NOMO-1 treated with dmso at 0.1 percent for 144 hours (cell line): Measurements from ENCODE around the gene RBMS3.

Experiments
- DNase-seq: peaks from one replicate; lab custom pipeline; 2025; ENCODE audit not compliant: unreplicated experiment; lab: John Stamatoyannopoulos, UW

RBMS3 gene

DNA sequence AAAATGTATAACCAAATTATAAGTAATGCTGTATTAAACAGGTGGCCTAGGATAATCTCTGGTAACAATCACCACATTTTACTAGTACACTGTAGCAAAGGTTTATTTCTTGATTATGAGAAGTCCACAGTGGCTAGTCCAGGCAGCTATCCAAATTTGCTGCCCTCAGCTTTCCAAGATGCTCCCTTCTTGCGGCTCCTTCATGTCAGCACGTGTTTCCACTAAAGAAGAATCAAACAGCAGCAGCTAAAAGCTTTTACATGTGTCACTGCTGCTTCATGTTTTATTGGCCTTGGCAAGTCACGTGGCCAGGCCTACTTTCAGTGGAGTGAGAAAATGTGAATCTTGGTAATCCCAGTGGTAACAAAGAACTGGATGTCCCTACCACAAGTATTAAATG lies 5.6 kb upstream of the RBMS3 start:
- DNase-seq = no peak

DNA sequence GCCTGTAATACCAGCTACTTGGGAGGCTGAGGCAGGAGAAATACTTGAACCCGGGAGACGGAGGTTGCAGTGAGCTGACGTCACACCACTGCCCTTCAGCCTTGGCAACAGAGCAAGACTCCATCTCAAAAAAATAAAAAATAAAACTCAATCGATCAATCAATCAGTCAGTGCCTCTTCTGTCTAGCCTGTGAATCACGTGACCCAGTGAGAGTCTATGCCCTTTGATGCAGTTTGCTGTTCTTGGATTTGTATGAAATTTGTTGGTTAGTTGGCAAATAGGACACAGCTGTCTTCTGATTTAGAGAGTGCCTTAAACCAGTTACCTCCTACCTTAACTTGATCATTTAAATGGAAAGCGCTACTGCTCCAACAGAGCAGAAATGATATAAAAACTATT lies 3.6 kb upstream of the RBMS3 start:
- DNase-seq = no peak

DNA sequence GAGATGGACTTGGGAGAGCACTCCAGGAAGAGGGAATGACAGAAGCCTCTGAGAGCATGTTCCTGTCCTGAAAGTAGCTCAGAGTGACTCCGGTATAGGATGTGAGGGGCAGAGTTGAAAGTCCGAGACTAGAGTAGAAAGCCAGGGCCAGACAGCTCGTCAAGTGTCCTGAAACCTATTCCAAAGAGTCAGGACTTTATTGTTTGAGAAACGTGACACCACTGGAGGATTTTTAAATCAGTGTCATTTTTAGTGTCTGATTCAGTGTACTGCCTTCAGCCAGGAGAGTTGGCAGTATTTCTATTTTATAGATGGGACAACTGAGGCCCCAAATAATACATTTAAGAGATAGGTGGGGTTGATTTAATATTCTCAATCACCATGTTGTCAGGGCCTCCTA lies 1.6 kb upstream of the RBMS3 start:
- DNase-seq = no peak

DNA sequence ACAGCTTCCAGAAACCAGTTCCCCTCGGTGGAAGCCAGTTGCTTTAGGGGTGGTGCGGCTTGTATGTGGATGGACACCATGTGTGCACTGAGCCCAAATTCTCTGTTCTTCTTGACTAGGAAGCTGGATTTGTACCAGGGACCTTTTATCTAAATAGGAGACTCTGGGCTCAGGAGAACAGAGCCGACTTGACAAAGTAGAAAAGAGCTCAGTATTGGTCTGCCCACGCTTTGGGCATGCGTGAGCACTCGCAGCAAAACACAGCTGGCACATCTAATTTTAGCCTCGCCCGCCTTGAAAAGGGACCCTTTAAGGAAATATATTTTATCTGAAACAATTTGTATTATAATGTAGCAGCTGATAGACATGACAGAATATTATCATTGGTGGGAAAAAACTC lies 1.1 kb upstream of the RBMS3 start:
- no peak for DNase-seq

DNA sequence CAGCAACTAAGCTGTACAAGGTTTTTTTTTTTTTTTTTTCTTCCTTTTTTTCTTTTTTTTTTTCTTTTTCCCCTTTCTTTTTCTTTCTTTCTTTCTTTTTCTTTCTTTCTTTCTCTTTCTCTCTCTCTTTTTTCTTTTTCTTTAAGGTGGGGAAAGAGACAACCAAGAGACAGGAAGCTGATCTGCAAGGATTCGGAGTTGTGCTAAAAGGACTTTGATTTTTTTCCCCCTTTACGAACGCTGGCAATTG lies 148 bp downstream of the RBMS3 start:
- no peak for DNase-seq

DNA sequence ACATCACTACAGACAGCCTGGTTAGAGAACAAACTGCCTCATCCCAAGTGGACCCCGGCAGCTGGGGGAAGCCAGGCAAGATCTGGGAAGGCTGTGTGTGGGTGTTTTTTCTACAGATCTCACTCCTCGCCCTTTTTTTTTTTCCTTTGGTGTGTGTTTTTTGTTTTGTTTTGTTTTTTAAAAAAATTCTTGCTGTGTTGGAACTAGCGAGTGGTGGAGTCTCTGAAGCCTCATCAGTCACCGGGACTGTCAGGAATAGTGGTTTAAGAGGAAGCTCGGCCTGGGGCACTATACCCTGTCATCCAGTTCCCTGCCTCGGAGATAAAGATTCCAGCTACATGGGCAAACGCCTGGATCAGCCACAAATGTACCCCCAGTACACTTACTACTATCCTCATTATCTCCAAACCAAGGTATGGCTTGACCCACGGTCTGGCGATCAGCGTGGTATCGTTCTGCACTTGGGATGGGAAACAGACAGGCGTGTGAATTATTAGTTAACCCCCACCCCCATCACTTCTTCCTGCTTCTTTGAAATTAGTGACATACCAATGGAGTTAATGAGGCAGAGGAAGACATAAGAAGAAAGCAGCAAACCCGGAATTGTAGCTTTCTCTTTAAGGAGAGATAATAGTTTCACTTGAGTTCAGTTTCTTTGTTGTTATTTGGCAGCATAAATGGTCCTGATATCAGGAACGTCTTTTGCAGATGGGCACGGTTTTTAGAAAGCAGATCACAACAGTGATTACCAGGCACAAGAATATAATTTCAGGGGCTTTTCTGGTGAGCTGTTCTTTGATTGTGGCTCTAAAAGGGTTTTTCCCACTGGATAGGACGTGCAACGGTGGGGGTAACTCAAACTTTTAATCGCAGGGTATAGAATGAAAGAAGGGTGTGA lies 722 bp downstream of the RBMS3 start:
- no peak for DNase-seq

DNA sequence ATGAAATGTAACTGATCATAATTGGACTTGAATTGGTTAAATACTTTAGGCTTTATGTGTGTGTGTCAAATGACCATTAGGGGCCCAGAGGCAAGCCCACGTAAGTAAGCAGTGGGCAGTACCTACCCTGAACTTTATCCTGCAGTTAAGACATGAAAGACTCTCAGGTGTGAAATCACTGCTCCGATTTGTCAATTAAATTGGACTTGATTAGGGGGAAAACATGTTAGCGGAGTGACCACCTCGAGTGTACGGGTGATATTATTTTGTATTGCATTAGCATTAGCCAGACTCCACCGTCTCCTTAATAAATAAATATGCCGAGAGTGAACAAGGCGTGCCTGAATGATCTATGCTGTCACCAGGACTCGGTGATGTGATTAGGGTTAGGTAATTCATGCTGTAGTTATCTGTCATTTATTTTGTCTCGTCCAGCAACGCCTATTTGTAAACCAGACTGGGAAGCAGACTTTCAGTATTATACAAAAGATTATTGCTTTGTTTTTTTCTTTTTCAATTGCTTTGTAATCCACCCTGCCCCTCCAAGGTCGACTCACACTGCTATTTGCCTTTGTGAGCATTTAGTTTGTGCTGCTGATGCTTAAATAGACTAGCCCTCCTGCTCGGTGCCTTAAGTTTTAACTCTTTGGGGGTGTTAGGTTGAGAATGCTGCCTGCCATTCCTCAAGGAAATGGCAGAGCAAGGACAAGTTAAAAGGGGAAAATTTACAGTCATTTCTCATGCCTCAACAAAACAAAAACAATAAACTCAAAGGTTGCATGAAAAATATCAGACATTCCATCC lies 1.8 kb downstream of the RBMS3 start:
- DNase-seq = no peak

DNA sequence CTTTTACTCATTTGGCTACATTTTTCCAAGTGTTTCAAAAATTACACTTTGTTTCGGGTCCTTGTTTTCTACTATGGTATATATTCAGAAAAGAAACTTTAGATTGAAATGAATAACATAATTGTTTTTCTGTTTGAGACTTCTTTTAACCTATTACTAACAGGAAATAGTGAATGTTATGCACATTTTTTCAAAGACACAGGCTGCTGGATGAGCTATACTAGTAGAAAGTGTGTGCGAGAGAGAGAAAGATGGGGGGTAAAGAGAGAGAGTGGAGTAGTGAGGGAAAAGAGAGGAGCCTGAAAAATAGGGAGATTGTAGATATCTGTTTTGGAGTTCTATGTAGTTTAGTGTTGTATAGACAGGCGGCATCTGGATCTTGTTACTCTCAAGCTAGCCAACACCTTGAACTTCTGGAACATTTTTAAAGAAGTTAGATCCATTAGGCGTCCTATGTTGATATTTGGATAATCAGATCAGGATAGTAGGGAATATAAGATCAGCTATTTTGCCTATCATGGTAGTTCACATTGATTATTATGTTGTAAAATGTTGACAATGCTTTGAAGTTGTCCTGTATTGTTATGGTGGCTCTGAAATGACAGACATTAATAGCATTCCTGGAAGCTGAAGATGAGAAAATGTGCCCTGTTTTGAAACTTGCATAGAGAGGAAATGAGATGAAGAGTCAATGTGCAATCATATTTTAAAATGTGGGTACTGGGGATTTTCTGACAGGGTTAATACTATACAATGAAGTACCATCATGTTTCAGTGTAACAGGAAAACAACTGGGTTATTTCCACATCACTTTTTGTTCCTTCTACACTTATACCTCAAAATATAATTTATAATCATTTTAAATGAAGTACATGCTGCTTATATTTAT lies 2.6 kb downstream of the RBMS3 start:
- no peak for DNase-seq

DNA sequence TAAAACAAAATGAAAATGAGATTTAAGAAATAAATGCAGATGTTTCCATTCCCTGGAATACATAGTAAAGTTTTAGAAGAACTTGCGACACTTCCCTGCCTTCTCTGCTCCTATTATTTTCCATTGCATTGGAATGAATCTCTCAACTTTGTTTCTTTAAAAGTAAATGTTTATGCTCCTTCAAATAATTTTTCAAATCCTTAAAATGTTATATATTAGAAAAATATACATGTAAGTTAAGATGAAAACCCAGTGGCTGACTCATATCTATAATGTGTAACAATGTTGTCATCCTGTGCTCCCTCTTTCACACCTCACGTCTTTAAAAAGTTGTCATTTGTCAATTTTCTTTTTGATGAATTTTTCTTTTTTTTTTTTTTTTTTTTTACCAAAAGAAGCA lies 3.6 kb downstream of the RBMS3 start:
- DNase-seq = no peak

DNA sequence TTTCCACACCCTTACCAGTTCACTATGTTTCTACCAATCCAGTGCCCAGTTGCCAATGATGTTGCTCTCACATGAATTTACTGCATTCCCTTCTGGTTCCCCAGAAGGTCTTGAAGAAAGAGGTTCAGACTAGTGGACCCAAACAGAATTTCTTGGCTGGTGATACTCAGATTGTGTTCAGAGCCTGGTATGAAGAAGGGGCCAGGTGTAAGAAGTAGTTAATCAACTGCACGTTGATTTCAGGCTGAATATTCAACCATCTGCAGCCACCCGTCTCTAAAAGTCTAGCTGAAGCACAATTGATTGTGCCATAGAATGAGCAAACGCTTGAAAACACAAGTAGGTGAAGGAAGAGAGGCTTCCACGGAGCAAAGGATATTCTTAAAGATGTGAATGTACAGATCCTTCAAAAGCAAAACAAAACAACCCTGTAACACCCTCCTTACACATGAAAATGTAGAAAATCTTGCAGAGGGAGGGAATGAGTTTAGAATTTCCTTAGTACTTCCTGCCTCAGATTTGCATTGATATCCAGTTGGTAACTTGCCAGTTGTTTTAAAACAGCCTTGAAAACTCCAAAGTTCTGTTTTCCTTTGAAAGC lies 4.7 kb downstream of the RBMS3 start:
- DNase-seq = no peak

DNA sequence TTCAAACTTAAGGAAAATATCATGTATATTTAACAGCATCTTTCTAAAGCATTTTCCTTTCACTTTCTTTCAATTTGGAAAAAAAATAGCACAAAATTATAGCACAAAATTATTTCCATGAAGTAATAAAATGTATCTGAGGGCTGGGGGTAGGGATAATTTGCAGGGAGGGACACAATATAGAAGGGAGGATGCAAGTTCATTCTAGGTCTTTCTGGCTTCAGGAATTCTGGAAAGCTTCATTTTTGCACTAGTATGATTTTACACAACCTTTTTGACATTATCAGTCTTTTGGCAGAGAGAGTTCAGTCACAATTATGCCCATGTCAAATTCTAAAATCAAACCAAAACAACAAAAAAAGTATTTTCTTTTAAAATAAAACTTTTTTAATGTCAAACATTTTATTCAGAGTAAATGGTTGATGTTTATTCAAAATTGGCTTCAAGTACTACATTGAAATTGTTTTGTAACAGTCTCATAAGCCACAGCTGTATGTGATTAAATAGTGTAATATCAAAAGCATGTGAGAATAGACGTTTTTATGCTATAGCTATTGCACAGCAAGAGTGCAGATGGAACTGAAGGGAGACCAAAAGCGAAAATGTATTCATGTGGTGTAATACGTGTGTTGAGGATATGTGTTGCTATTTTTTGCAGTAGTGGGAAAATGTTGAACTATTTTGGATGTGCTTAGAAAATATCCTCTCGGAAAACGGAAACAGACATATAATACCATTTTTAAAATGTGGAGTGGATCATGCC lies 5.8 kb downstream of the RBMS3 start:
- no peak for DNase-seq

DNA sequence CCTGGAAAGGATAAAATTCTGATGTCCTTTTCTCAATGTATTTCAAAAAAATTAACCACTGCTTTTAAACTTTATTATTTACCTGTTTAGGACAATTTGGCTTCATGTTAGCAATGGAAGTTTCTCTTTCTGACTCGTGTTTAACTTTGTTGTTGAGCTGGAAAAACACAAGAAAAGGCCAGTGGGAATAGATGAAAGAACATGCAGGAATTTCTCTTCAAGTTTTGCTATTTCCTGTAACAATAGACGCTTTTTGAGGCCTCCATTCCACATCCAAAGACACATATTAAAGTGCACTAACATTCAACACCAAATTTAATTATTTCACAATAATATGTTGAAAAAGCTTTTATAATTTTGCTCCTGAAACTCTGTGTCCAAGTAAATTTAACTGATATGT lies 9.7 kb downstream of the RBMS3 start:
- DNase-seq = no peak

DNA sequence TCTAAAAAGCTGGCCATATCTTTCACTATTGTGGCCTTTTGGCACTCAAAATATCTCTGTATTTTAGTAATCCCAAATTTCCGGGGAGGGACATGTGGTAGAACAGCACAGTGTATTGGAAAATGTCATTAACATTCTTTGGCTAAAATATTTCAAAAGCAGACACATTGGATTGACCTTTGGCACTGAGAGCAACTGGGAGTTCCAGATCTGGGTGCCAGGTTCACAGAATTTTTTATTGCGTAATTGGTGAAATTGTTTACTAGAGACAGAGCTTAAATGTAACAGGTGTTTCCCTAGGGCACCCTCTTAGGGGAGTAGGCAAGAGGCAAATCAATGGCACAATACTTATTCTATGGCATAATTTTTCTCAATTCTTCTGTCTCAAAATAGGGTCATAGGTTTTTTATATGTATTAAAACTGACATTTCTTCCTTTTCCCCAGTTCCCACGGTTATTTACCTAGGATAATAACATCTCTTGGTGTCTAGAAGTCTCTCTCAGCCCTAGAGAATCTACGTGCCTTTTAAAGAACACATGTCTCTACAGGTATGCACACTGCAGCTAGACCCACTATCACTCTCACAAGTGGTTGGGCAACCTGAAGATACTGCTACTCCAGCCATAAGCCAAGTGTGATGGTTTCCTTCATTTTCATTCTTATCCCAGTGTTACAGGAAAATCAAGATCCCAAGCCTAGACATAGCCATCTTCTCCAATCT lies 10.6 kb downstream of the RBMS3 start:
- DNase-seq = no peak

DNA sequence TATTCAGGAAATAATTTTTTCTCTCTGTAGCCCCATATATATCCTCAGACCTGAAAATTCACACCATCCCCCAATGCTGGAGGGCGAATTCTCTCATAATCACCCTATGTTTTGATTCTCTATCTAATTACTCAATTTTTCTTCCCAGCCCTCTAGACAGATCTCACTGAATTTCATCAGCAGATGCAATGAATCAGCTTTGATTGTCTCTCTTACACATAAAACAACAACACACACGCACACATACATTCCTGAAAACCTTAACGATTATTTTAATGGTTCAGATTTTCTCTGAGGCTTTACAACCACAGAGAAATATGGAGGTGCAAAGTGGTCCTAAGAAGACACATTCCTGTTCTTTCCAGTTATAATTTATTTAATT lies 11.1 kb downstream of the RBMS3 start:
- no peak for DNase-seq

DNA sequence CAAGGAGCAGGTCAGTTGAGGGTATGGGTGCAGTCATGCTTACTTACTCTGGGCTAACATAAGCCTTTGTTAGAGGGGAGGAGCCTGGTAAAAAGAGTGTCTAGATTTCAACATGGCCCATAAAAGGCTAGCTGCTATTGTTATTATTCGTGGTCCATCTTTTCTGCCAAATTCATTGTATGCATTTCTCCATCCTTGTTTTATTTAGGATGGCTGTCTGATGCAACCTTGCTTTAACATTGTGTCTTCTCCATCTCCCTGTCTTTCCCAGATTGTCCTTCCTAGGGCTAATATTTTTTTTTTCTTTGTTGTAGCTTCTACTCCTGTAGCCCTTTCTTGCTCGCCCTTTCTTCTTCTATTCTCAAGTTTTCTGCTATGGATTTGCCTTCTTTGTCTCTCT lies 12.6 kb downstream of the RBMS3 start:
- no peak for DNase-seq

DNA sequence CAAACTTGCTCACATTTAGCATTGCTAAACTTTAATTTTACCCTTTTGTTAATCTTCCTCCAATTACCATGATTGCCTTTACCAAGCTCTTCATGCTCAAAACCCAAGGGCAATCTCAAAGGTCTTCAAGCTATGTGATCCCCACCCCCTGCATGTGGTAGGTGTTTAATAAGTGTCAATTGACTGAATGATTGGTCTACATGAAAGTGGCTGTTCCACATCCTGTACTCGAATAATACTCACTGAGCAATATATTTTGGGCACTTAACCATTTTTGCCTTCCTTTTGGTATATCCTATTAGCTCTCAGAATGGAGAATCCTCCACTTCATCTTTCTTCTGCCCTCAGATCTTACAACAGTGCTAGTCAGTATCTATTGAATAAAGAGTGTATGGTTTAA lies 17.1 kb downstream of the RBMS3 start:
- DNase-seq = no peak

DNA sequence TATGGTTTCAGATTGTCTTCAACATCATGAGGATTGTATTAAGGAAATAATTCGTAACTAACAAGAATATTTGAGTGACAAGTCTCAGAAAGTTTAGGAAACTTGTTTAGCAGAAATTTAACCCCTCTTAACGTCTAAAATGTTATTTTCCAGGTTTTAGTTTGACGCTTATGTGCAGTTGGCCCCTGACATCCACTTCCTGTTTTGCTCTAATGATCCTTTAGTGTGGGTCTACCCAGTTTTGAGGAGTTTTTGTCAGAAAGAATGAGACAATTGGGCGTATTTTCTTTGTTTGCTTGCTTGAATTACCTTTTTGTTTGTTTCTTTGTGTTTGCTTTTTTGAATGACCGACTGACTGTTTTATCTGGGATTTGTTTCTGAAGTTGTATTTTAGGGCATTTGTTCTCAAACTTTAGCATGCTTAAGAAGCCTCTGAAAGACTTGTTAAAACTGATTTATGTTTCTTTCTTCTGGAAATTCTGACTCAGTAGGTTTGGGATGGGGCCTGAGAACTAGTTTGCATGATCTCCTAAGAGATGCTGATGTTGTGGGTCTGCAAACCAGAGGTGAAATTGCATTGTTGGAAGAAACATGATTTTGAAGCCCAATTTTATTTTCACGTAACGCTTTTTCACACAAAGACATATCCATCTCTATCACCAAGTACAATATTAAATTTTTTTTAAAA lies 20.6 kb downstream of the RBMS3 start:
- DNase-seq = no peak

DNA sequence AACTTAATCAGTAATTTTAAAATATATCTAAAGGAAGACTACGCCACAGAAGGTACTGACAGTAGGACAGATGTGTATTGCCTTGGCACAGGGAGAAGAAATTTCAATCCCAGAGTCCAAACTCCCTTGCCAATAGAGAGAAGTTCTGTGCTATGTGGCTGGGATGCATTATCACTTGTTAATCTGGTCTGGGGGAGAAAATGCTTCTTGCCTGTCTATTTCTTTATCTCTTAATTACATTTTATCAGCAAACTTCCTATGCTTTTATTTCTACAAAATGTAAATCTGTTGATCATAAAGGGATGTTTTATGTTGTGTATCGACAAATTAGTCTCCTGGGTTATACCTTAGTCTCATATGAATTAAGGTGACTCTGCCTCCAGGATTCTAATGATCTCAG lies 21.7 kb downstream of the RBMS3 start:
- no peak for DNase-seq

DNA sequence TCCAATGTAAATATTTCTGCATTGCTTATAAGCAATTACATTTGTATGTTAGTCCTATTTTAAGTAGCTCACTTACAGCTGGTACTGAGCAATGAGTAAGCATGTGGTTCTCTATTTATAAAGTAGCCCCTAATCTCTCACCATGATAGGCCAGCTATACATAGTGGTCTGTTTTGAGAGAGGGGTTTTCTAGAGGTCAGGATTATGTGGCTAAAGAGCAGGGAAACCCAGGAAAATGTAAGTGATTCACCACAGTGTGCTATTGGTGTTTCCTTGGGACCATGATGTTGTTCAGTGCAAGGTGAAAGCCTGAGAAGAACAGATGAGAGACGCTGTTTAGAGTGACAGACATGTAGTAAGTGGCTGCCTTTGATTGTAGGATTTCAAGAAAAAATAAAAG lies 26.4 kb downstream of the RBMS3 start:
- no peak for DNase-seq
